Measurements from ENCODE around the gene TRIM31. TPM values are rescaled to one million over a fixed set of nuclear protein-coding genes. Genes with fewer than 3 reads are reported as not detected.

The TRIM31 gene
- total RNA-seq, 4 donors from 2014 or later = not detected

DNA sequence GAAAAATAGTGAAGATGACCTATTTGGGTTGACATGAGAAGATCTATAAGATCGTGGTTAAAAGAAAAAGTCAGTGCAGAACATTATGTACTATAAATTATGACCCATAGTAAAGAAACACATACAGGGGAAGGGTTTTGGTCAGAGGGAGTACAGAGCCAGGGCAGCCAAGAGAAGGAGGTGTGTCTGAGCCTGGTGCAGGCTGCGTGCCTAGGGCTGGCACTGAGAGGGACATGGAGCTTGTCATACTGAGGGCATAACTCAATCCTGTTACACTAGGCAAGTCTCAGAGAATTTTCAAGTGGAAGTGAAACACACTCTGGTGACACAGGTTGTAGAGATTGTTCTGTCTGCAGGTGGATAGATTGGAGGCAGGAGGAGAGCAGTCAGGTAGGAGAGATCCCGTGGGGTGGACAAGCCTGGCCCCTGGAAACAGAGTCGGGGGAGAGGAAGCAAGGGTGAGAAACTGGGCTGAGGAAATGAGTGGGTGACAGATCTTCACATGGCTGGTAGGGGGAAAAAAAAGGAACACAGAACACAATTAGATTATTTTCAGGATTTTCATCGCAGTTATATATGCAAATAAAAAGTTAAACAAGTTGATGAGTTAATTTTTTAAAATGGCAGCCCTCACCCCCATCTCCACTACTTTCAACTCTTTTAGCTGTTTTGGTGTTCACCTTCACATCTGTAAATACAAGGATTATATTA, 18.8 kb downstream of the TRIM31 start:
- TF ChIP-seq, protein P1, sequence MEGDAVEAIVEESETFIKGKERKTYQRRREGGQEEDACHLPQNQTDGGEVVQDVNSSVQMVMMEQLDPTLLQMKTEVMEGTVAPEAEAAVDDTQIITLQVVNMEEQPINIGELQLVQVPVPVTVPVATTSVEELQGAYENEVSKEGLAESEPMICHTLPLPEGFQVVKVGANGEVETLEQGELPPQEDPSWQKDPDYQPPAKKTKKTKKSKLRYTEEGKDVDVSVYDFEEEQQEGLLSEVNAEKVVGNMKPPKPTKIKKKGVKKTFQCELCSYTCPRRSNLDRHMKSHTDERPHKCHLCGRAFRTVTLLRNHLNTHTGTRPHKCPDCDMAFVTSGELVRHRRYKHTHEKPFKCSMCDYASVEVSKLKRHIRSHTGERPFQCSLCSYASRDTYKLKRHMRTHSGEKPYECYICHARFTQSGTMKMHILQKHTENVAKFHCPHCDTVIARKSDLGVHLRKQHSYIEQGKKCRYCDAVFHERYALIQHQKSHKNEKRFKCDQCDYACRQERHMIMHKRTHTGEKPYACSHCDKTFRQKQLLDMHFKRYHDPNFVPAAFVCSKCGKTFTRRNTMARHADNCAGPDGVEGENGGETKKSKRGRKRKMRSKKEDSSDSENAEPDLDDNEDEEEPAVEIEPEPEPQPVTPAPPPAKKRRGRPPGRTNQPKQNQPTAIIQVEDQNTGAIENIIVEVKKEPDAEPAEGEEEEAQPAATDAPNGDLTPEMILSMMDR (IDR thresholded peaks at IDR 0.05; ENCODE audit: low read depth) = no peak

GRCh38 chr6:30092852-30093543, 19.9 kb downstream of the TRIM31 start:
- TF ChIP-seq, protein P1 (IDR thresholded peaks at IDR 0.05; ENCODE audit: low read depth) = no peak

DNA sequence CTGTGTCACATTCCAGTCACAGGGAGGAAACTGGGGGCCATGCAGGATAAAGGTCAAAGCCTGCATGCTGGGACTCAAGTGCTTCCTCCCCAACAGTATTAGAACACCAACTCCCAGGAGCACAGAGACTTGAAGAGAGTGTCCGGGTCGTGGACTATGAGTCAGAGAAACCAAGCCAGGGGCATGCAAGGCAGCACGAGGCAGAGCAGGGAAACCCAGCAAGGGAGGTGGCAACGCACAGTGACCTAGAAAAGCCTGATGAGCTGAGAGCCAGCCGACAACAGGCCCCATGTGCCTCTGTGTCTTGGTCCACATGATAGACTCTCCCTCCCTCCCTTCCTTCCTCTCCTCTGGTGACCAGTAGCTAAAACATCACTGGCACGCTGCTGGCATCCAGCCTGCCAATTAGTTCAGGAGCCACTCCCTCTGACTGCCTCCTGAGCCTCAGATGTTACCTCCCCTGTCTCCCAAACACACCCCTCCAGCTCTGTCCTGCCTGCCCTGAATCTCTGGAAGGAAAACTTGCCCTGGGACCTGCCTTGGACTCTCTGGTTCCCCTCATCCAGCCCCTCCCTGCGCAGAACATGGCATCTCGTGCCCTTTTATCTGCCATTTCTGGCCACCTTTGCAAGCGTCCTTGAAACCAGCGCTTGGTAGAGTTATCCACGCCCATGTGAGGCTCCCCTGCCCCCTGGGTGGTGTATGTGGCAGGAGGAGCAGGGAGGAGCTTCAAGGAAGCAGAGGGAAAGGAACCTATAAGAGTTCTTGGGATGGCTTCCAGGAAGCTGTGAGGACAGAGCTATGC, 21.1 kb downstream of the TRIM31 start:
- TF ChIP-seq, protein P1 (IDR thresholded peaks at IDR 0.05; ENCODE audit: low read depth) = no peak

GRCh38 chr6:30087876-30088275, 25.0 kb downstream of the TRIM31 start:
- TF ChIP-seq, protein P1 (IDR thresholded peaks at IDR 0.05; ENCODE audit: low read depth) = no peak

DNA sequence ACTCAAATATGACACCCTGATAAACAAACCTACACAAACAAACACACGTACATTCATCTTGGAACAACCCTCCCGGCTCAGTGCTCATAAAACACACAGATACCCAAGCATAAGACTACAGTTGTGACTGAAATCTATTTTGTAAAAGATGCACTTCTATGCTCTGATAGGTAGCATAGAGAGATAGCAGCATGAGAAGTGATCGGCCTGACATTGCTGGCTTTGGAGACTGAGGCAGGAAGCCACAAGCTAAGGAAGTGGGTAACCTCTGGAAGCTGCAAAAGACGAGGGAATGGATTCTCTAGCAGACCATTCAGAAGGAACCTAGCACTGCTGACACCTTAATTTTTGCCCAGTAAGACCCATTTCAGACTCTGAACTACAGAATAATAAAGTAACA, 35.7 kb downstream of the TRIM31 start:
- TF ChIP-seq, protein P1 (IDR thresholded peaks at IDR 0.05; ENCODE audit: low read depth) = no peak

- TF ChIP-seq, protein P1 (IDR thresholded peaks at IDR 0.05; ENCODE audit: low read depth) = no peak
Measured at GRCh38 chr6:30075790-30076732, 36.8 kb downstream of the TRIM31 start.

Measured in subcutaneous adipose tissue (tissue), 4 donors.